HG02678 (cell line): Measurements from ENCODE around the gene YIPF3.
A peak's percentile ranks its signal among the peaks of the same experiment; 100 is the strongest.

Source experiments
- ATAC-seq: cut with Tn5 transposase; IDR thresholded peaks from one replicate; pipeline ENCODE4 v1.9.1; 2021; ENCODE audit warnings: mild to moderate bottlenecking, moderate library complexity; ENCODE audit not compliant: unreplicated experiment

Gene YIPF3

GRCh38 chr6:43493833-43494232 is 22.9 kb downstream of the YIPF3 start:
- ATAC-seq: no peak

- ATAC-seq: no peak
Measured at GRCh38 chr6:43493230-43493629, 23.5 kb downstream of the YIPF3 start.

- ATAC-seq: no peak
Measured at GRCh38 chr6:43492673-43493072, 24.1 kb downstream of the YIPF3 start.

- ATAC-seq: no peak
Measured at GRCh38 chr6:43491750-43492661, 24.7 kb downstream of the YIPF3 start.

- no peak for ATAC-seq
Measured at GRCh38 chr6:43490523-43490939, 26.2 kb downstream of the YIPF3 start.

GRCh38 chr6:43489277-43490072 is 27.3 kb downstream of the YIPF3 start:
- ATAC-seq: no peak

- ATAC-seq: no peak
Measured at GRCh38 chr6:43488667-43489276, 28.0 kb downstream of the YIPF3 start.

- ATAC-seq: no peak
Measured at GRCh38 chr6:43481591-43482236, 35.0 kb downstream of the YIPF3 start.

GRCh38 chr6:43481075-43481474 is 35.7 kb downstream of the YIPF3 start:
- no peak for ATAC-seq

GRCh38 chr6:43478008-43478372 is 38.7 kb downstream of the YIPF3 start:
- ATAC-seq: no peak

GRCh38 chr6:43477235-43478007 is 39.3 kb downstream of the YIPF3 start, which contains the start of gene TJAP1:
Gene TJAP1, plus strand, starts transcription at chr6:43477570. Its CDS starts 21,432 bp downstream, at chr6:43499002.
- ATAC-seq: peak; percentile 94

- ATAC-seq: no peak
Measured at GRCh38 chr6:43476746-43477145, 40.0 kb downstream of the YIPF3 start.

- ATAC-seq: no peak
Measured at GRCh38 chr6:43475516-43475915, 41.2 kb downstream of the YIPF3 start.

- no peak for ATAC-seq
Measured at GRCh38 chr6:43472515-43472914, 44.2 kb downstream of the YIPF3 start.

GRCh38 chr6:43471399-43471798 is 45.3 kb downstream of the YIPF3 start:
- no peak for ATAC-seq

GRCh38 chr6:43469947-43470346 is 46.8 kb downstream of the YIPF3 start:
- no peak for ATAC-seq

GRCh38 chr6:43468748-43469681 is 47.7 kb downstream of the YIPF3 start:
- ATAC-seq: no peak

- no peak for ATAC-seq
Measured at GRCh38 chr6:43468240-43468639, 48.5 kb downstream of the YIPF3 start.

- ATAC-seq: no peak
Measured at GRCh38 chr6:43467752-43468151, 49.0 kb downstream of the YIPF3 start.
